RWPE1 (cell line): Measurements from ENCODE around the gene BYSL.

Source experiments
- CTCF ChIA-PET: fragments of 350-600 bp; sonication (Branson Sonifier 250); formaldehyde crosslinking; extraction: SDS; loops from one replicate; lab custom pipeline; 2021; lab: Yijun Ruan, JAX
- POLR2A ChIA-PET: fragments of 400-600 bp; formaldehyde crosslinking; extraction: SDS; loops from one replicate; lab custom pipeline; 2020; ENCODE audit warnings: antibody characterized with exemption; ENCODE audit not compliant: low non-redundant PET; lab: Yijun Ruan, JAX
- DNase-seq: peaks from one replicate; pipeline ENCODE4 v3.0.0; 2012; ENCODE audit warnings: low spot score
- H3K27ac ChIP-seq: fragments of 450-650 bp; 2 replicates; pipeline ENCODE4 v1.5.1; 2017
- CTCF ChIP-seq: fragments of 450-650 bp; conservative IDR thresholded peaks from 2 replicates; pipeline ENCODE4 v1.5.1; 2017; ENCODE audit warnings: low read depth, mild to moderate bottlenecking

Gene BYSL

GRCh38 chr6:41909727-41910126 lies 11.6 kb upstream of the BYSL start:
- no peak for DNase-seq
- CTCF ChIA-PET = interaction anchor here (1.0 kb wide), 1 partner anchor 122 kb away, joined by 4 read pairs; the partner anchor contains the start of gene TOMM6
- H3K27ac ChIP-seq = no peak overlapping the region
- POLR2A ChIA-PET = no interaction called here
- TF ChIP-seq CTCF = no peak

GRCh38 chr6:41914343-41914742 lies 7.0 kb upstream of the BYSL start:
- no peak for DNase-seq
- ChIA-PET POLR2A (no interaction called here), CTCF (no interaction called here)
- TF ChIP-seq CTCF = no peak
- H3K27ac ChIP-seq = no peak overlapping the region

GRCh38 chr6:41914869-41915530 lies 6.3 kb upstream of the BYSL start:
- TF ChIP-seq CTCF = no peak
- H3K27ac ChIP-seq = peak overlapping the region; percentile 89
- CTCF ChIA-PET = no interaction called here
- POLR2A ChIA-PET = no interaction called here
- no peak for DNase-seq

- no peak for TF ChIP-seq CTCF
- peak overlapping the region; percentile 89 for H3K27ac ChIP-seq
- DNase-seq = peak; percentile 86
- ChIA-PET CTCF (no interaction called here), POLR2A (no interaction called here)
Observed at GRCh38 chr6:41917528-41917927, 3.8 kb upstream of the BYSL start.

GRCh38 chr6:41921712-41921998 lies 356 bp downstream of the BYSL start:
- CTCF ChIA-PET = interaction anchor here (0.8 to 1.4 kb wide), 8 partner anchors 9 to 134 kb away, joined by 3 to 8 read pairs (median 4); partner anchors contain the start of gene TOMM6
- DNase-seq = no peak
- H3K27ac ChIP-seq = peak overlapping the region; percentile 94

GRCh38 chr6:41922154-41922553 lies 855 bp downstream of the BYSL start:
- POLR2A ChIA-PET = no interaction called here
- no peak overlapping the region for H3K27ac ChIP-seq
- DNase-seq = no peak
- no peak for TF ChIP-seq CTCF
- CTCF ChIA-PET = interaction anchor here (0.8 to 1.3 kb wide), 3 partner anchors 9 to 84 kb away, joined by 3 to 6 read pairs (median 4); no protein-coding TSS in a partner anchor

More at GRCh38 chr6:41921712-41921998, 356 bp downstream of the BYSL start:
- TF ChIP-seq CTCF = no peak
- POLR2A ChIA-PET = no interaction called here
